GM12874 (cell line): ENCODE results near the gene HDC.

ENCODE experiments used
- TF ChIP-seq, protein P1 (sequence below): IDR thresholded peaks from 2 replicates; pipeline ENCODE4 v1.5.1; 2011; ENCODE audit warnings: low read depth, mild to moderate bottlenecking, control low read depth, low read length, moderate library complexity; ENCODE audit not compliant: insufficient read depth

HDC gene

DNA sequence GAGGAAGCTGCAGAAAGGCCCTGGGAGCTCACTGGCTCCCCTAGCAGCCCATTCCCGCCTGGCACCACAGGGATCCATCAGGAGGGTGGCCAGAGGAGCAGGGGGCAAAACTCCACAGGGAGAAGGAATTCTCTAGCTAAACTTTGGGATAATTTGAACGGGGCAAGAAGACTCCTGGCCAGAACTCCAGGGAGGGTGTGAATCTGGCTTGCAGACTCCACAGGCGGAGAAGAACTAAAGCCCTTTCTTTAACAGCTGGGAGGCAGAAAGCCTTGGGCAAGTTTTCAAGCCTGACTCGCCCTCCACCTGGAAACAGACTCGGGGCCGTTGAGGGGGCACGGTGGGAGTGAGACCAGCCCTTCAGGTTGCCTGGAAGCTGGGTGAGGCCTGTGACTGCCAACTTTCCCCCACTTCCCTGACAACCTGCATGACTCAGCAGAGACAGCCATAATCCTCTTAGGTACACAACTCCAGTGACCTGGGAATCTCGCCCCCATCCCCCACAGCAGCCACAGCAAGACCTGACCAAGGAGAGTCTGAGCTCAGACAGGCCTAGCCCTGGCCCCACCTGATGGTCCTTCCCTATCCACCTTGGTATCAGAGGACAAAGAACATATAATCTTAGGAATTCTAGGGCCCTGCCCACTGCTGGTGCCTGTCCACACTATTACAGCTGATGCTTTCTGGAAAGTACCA, 54.9 kb downstream of the HDC start:
- TF ChIP-seq, protein P1, sequence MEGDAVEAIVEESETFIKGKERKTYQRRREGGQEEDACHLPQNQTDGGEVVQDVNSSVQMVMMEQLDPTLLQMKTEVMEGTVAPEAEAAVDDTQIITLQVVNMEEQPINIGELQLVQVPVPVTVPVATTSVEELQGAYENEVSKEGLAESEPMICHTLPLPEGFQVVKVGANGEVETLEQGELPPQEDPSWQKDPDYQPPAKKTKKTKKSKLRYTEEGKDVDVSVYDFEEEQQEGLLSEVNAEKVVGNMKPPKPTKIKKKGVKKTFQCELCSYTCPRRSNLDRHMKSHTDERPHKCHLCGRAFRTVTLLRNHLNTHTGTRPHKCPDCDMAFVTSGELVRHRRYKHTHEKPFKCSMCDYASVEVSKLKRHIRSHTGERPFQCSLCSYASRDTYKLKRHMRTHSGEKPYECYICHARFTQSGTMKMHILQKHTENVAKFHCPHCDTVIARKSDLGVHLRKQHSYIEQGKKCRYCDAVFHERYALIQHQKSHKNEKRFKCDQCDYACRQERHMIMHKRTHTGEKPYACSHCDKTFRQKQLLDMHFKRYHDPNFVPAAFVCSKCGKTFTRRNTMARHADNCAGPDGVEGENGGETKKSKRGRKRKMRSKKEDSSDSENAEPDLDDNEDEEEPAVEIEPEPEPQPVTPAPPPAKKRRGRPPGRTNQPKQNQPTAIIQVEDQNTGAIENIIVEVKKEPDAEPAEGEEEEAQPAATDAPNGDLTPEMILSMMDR = no peak

DNA sequence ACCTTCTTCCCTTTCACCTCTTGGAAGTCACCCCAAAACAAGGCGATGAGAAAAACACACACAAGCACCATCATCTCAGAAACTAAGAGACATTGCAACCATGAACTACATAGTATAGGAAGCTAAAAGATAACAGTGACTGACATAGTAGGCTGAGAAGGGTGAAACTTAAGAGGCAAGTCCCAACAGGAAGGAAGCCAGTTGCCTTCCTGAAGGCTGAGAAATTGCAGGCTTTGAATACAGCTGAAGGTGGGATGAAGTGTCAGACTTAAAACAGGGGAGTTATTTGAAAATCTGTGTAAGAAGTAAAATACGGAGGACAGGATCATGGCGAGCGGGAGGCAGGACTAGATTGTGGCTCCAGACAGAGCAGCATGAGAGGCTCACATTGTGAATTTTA, 55.7 kb downstream of the HDC start:
- TF ChIP-seq, protein P1 = no peak

DNA sequence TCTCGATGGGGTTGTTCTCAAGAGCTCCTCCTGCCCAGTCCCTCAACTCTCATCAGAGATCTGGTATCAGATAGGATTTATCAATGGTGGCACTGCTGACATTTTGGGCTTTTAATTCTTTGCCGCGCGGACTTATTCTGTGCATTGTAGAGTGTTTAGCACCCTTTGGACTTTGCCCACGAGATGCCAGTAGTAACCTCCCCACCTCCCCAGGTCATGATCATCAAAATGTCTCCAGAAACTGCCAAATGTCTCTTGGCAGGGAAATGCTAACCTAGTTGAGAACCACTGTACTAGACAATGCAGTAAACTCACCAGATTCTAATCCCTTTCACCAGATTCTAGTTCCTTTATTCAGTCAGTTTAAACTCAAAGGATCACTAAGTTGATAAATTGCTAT, 59.5 kb downstream of the HDC start:
- TF ChIP-seq, protein P1 = no peak

DNA sequence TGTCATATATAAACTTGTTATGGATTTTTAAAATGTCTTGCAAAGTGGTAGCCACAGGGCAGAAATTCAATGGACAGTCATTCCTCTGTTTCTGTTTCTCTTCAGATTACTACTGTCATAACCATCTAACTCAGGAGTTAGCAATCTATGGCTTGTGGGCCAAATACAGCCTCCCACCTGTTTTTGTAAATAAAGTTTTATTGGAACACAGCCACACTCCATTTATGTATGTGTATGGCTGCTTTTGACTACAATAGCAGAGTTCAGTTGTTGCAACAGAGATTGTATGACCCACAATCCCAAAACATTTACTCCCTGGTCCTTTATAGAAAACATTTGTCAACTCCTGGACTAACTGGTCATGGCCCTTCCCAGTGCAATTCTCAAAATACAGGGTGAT, 63.5 kb downstream of the HDC start:
- TF ChIP-seq, protein P1 = no peak

DNA sequence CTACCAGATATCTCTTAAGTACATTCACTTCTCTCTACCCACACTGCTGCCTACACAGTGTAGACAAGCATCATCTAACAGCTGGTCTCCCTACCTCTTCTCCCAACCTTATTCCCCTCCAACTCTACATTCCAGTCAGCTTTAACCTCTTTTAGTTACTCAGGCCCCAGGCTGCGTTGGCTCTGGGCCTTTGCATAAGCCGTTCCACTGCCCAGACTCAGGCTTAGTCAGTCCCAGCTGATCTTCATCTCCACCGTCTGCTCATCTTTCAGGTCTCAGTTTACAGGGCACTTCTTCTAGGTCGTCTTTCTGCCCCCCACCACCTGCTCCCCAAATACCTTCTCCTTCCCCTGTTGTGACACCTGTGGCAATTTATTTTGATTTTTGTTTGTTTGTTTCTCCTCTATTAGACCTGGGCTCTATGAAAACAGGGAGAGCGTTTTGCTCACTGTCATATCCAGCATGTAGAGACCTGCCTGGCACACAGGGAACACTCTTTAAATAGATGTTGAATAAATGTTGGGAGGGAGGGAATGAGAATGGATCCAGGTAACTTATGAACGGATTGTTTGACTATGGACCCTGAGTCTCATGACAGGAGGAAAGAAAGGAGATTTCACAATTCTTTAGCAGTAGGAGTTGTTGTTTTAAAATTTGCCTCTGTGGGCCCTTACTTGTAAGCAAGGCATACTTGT, 72.5 kb downstream of the HDC start:
- TF ChIP-seq, protein P1 = no peak

DNA sequence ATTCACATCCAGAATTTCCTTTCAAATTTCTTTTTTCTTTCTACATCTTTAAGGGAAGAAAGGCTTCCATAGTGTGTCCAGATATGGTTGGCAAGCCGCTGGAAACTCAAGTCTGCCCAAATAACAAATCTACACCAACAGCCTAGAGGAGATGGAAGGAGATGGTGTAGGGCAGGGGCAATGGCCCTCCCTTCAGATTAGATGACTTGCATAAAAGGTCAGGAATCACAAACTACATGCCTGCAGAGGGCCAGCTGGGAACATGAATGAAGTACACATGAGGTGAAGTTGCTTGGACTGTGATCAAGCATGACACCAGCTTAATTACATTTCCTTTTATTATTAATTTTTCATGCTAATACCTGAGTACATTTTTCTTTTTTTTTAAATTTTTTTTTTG, 73.4 kb downstream of the HDC start:
- TF ChIP-seq, protein P1 = no peak
